H1 (cell line): ENCODE data around the gene CTF1. TPM values are rescaled to one million over a fixed set of nuclear protein-coding genes. Genes with fewer than 3 reads are reported as not detected.

Experiments used
- CTCF ChIA-PET: fragments of 300-600 bp; sonication (Branson Sonifier 250); formaldehyde crosslinking; loops from one replicate; lab custom pipeline; 2021; ENCODE audit not compliant: partially characterized antibody; lab: Charles Lee
- POLR2A ChIA-PET: fragments of 300-600 bp; sonication (Branson Sonifier 250); formaldehyde crosslinking; loops from one replicate; lab custom pipeline; 2021; ENCODE audit warnings: inconsistent platforms; ENCODE audit not compliant: partially characterized antibody; lab: Charles Lee
- DNase-seq, 2 experiments: peaks; one replicate each; pipeline versions ENCODE4 v3.0.0 to v3.0.0-alpha.2; 2010 to 2022; ENCODE audit warnings: low spot score in 2 of 2, low read depth in 1 of 2, mixed read lengths in 1 of 2
- FAIRE-seq: peaks from 2 replicates; lab custom pipeline; 2011; peaks lifted over from hg19 to GRCh38; lab: Jason Lieb, UNC
- H2AFZ ChIP-seq: 2 replicates; pipeline ENCODE4 v1.8.1; 2012; ENCODE audit warnings: low read length, inconsistent platforms
- H2AK5ac ChIP-seq: 2 replicates; pipeline ENCODE4 v1.6.1; 2013; ENCODE audit warnings: low read depth, low read length
- H2BK120ac ChIP-seq: replicated peaks from 2 replicates; pipeline ENCODE3; 2013; ENCODE audit warnings: low read depth, low read length, inconsistent platforms
- H2BK12ac ChIP-seq: 2 replicates; pipeline ENCODE4 v1.6.1; 2013; ENCODE audit warnings: low read depth, low read length
- H2BK15ac ChIP-seq: 2 replicates; pipeline ENCODE4 v1.6.1; 2013; ENCODE audit warnings: low read length
- H2BK20ac ChIP-seq: 2 replicates; pipeline ENCODE4 v1.6.1; 2013; ENCODE audit warnings: low read length
- H2BK5ac ChIP-seq: 2 replicates; pipeline ENCODE4 v1.6.1; 2013; ENCODE audit warnings: low read depth, low read length
- H3K14ac ChIP-seq: 2 replicates; pipeline ENCODE4 v1.6.1; 2013; ENCODE audit warnings: inconsistent platforms; ENCODE audit not compliant: insufficient read length
- H3K18ac ChIP-seq: 2 replicates; pipeline ENCODE4 v1.6.1; 2013; ENCODE audit warnings: low read length; ENCODE audit errors: extremely low read depth
- H3K23ac ChIP-seq: 2 replicates; pipeline ENCODE4 v1.6.1; 2013; ENCODE audit warnings: inconsistent platforms; ENCODE audit not compliant: insufficient read length
- H3K23me2 ChIP-seq: 2 replicates; pipeline ENCODE4 v1.6.1; 2013; ENCODE audit warnings: low read depth, low read length
- H3K27ac ChIP-seq: 2 replicates; pipeline ENCODE4 v1.6.1; 2011; ENCODE audit warnings: low read depth, low read length, inconsistent platforms
- H3K27me3 ChIP-seq, 4 experiments: replicated peaks in 1 of 4; 1 replicate in 1 of 4; 2 replicates in 3 of 4; pipeline versions ENCODE4 v1.6.1 to v1.8.1; 2011 to 2013; ENCODE audit warnings: low read length in 3 of 4, mild to moderate bottlenecking in 3 of 4, inconsistent platforms in 2 of 4, mixed read lengths in 2 of 4, moderate library complexity in 1 of 4; ENCODE audit not compliant: control insufficient read depth in 3 of 4, insufficient read depth in 3 of 4; ENCODE audit errors: extremely low read depth in 1 of 4
- H3K36me3 ChIP-seq, 4 experiments: 2 replicates each; pipeline versions ENCODE4 v1.6.1 to v1.8.1; 2011 to 2013; ENCODE audit warnings: mild to moderate bottlenecking in 4 of 4, low read length in 3 of 4, moderate library complexity in 2 of 4, control low read depth in 1 of 4, inconsistent platforms in 1 of 4; ENCODE audit not compliant: insufficient read depth in 4 of 4, control insufficient read depth in 2 of 4
- H3K4ac ChIP-seq: replicated peaks from 2 replicates; pipeline ENCODE3; 2013; ENCODE audit warnings: low read length, low read depth, mixed read lengths, inconsistent platforms; ENCODE audit not compliant: insufficient read length
- H3K4me1 ChIP-seq, 4 experiments: replicated peaks in 1 of 4; 1 replicate in 1 of 4; 2 replicates in 3 of 4; pipeline versions ENCODE4 v1.6.1 to v1.8.1; 2011 to 2013; ENCODE audit warnings: low read length in 3 of 4, inconsistent platforms in 2 of 4, mixed read lengths in 1 of 4; ENCODE audit not compliant: insufficient read depth in 4 of 4, control insufficient read depth in 3 of 4
- H3K4me2 ChIP-seq, 2 experiments: 2 replicates each; pipeline versions ENCODE4 v1.6.1 to v1.8.1; 2011 to 2013; ENCODE audit warnings: low read depth in 2 of 2, low read length in 2 of 2, control low read depth in 1 of 2, inconsistent platforms in 1 of 2, mild to moderate bottlenecking in 1 of 2; ENCODE audit not compliant: insufficient read depth in 1 of 2
- H3K4me3 ChIP-seq, 4 experiments: fragments of 200-600, 300-600 bp in 1 of 4; sonication (generic), shearing (Covaris generic), sonication (Bioruptor Twin) in 1 of 4; 2 replicates each; pipeline versions ENCODE4 v1.5.1 to v1.8.1; 2011 to 2016; ENCODE audit warnings: low read length in 4 of 4, low read depth in 3 of 4, control low read depth in 2 of 4, inconsistent platforms in 2 of 4, mild to moderate bottlenecking in 2 of 4, mixed read lengths in 1 of 4, moderate library complexity in 1 of 4; ENCODE audit not compliant: insufficient read depth in 2 of 4; ENCODE audit errors: extremely low read depth in 1 of 4
- H3K56ac ChIP-seq: replicated peaks from 2 replicates; pipeline ENCODE3; 2013; ENCODE audit warnings: low read depth, mild to moderate bottlenecking, mixed read lengths, low read length, inconsistent platforms; ENCODE audit not compliant: insufficient read length
- H3K79me1 ChIP-seq: 2 replicates; pipeline ENCODE4 v1.6.1; 2013; ENCODE audit warnings: low read depth, low read length, control low read depth
- H3K79me2 ChIP-seq, 2 experiments: 2 replicates each; pipeline versions ENCODE4 v1.6.1 to v1.8.1; 2012 to 2013; ENCODE audit warnings: low read length in 2 of 2, mild to moderate bottlenecking in 2 of 2, inconsistent platforms in 1 of 2; ENCODE audit not compliant: insufficient read depth in 2 of 2, control insufficient read depth in 1 of 2
- H3K9ac ChIP-seq, 4 experiments: replicated peaks in 1 of 4; 1 replicate in 1 of 4; 2 replicates in 3 of 4; pipeline versions ENCODE4 v1.6.1 to v1.8.1; 2011 to 2013; ENCODE audit warnings: low read depth in 3 of 4, low read length in 3 of 4, control low read depth in 2 of 4, mild to moderate bottlenecking in 2 of 4, moderate library complexity in 2 of 4, inconsistent platforms in 1 of 4; ENCODE audit errors: extremely low read depth in 1 of 4
- H3K9me3 ChIP-seq, 2 experiments: 2 replicates each; pipeline versions ENCODE4 v1.6.1 to v1.8.1; 2012 to 2013; ENCODE audit warnings: mild to moderate bottlenecking in 2 of 2, moderate library complexity in 2 of 2, control low read depth in 1 of 2, inconsistent platforms in 1 of 2, low read depth in 1 of 2, low read length in 1 of 2, mixed read lengths in 1 of 2; ENCODE audit not compliant: insufficient read depth in 2 of 2
- H4K20me1 ChIP-seq, 2 experiments: replicated peaks in 1 of 2; 2 replicates each; pipeline versions ENCODE3 to v1.8.1; 2011 to 2013; ENCODE audit warnings: inconsistent platforms in 2 of 2, low read length in 2 of 2, mild to moderate bottlenecking in 1 of 2; ENCODE audit not compliant: insufficient read depth in 2 of 2, control insufficient read depth in 1 of 2
- H4K5ac ChIP-seq: 2 replicates; pipeline ENCODE4 v1.6.1; 2013; ENCODE audit warnings: low read length, low read depth, mixed read lengths, inconsistent platforms; ENCODE audit not compliant: insufficient read length
- H4K8ac ChIP-seq: 2 replicates; pipeline ENCODE4 v1.8.0; 2013; ENCODE audit warnings: mild to moderate bottlenecking, moderate library complexity, low read length, inconsistent platforms; ENCODE audit not compliant: insufficient read depth; ENCODE audit errors: extremely low read depth
- H4K91ac ChIP-seq: replicated peaks from 2 replicates; pipeline ENCODE3; 2013; ENCODE audit warnings: low read length, mixed read lengths, inconsistent platforms; ENCODE audit not compliant: insufficient read length
- ASH2L ChIP-seq: fragments of 200-600, 300-600 bp; sonication (generic); IDR thresholded peaks from one replicate; pipeline ENCODE4 v1.7.1; 2017; ENCODE audit warnings: low read length
- KDM4A ChIP-seq: IDR thresholded peaks from one replicate; pipeline ENCODE4 v1.7.1; 2012; ENCODE audit warnings: low read depth, mild to moderate bottlenecking, moderate library complexity, low read length, inconsistent platforms; ENCODE audit not compliant: severe bottlenecking
- NRF1 ChIP-seq: IDR thresholded peaks from 2 replicates; pipeline ENCODE4 v1.6.1; 2011; ENCODE audit warnings: mild to moderate bottlenecking, low read depth, low read length, improper control_type of control experiment
- PHF8 ChIP-seq: fragments of 200-600 bp; sonication (generic); conservative IDR thresholded peaks from 2 replicates; pipeline ENCODE4 v1.7.1; 2012; ENCODE audit warnings: low read depth, mild to moderate bottlenecking, inconsistent platforms, low read length, moderate library complexity
- POLR2A ChIP-seq, 2 experiments: IDR thresholded peaks; 1 replicate in 1 of 2; 2 replicates in 1 of 2; pipeline ENCODE4 v1.6.1; 2011; ENCODE audit warnings: low read depth in 2 of 2, low read length in 2 of 2, mild to moderate bottlenecking in 2 of 2; ENCODE audit errors: control extremely low read depth in 1 of 2
- SAP30 ChIP-seq: fragments of 300-600 bp; sonication (generic); IDR thresholded peaks from 2 replicates; pipeline ENCODE4 v1.7.1; 2012; ENCODE audit warnings: low read length, moderate library complexity, mild to moderate bottlenecking, inconsistent platforms; ENCODE audit not compliant: insufficient read depth, insufficient replicate concordance
- SIN3A ChIP-seq, 2 experiments: IDR thresholded peaks in 1 of 2; conservative IDR thresholded peaks in 1 of 2; 2 replicates each; pipeline ENCODE4 v1.6.1; 2011 to 2012; ENCODE audit warnings: low read length in 2 of 2, improper control_type of control experiment in 1 of 2, low read depth in 1 of 2, mild to moderate bottlenecking in 1 of 2
- SIRT6 ChIP-seq: IDR thresholded peaks from one replicate; pipeline ENCODE4 v1.7.1; 2012; ENCODE audit warnings: low read length, inconsistent platforms
- SIX5 ChIP-seq: IDR thresholded peaks from 2 replicates; pipeline ENCODE4 v1.6.1; 2011; ENCODE audit warnings: mild to moderate bottlenecking, low read depth, low read length
- SP1 ChIP-seq: IDR thresholded peaks from 2 replicates; pipeline ENCODE4 v1.6.1; 2011; ENCODE audit warnings: low read depth, low read length
- YY1 ChIP-seq: IDR thresholded peaks from 2 replicates; pipeline ENCODE4 v1.6.1; 2011; ENCODE audit warnings: low read depth, mild to moderate bottlenecking, low read length
- WGBS, 2 experiments: shearing (Covaris generic) in 1 of 2; methylation state at CpG; one replicate each; pipeline versions ENCODE4 v1.1.6 to v1.1.7; 2013 to 2015; ENCODE audit warnings: low lambda C conversion rate in 2 of 2, mixed read lengths in 2 of 2, inconsistent platforms in 1 of 2, low coverage in 1 of 2, missing lambda C conversion rate in 1 of 2; ENCODE audit not compliant: insufficient replicate concordance in 2 of 2, insufficient coverage in 1 of 2, insufficient read length in 1 of 2; ENCODE audit errors: extremely low coverage in 1 of 2, missing lambda C conversion rate in 1 of 2; 5-methylcytosine and 5-hydroxymethylcytosine counted together
- polyA plus RNA-seq, 7 experiments: library from polyadenylated mRNA; depleted of rRNA in 3 of 7; stranded (reverse) in 5 of 7; unstranded in 2 of 7; fragments of >200 nt in 5 of 7; fragments of 200-250 nt in 2 of 7; gene quantifications; 1 replicate in 5 of 7; 2 replicates in 1 of 7; 4 replicates in 1 of 7; pipeline versions ENCODE4 v1.2.1 to v1.2.3, GENCODE V29; 2011 to 2013; ENCODE audit warnings: missing spikeins in 2 of 7, mixed read lengths in 2 of 7
- total RNA-seq: library from RNA; stranded (reverse); fragmentation: NEBNext Ultra II Directional; extraction: Animal tissue kit (Norgen Biotek cat#: 25700); gene quantifications from 2 replicates; pipeline ENCODE4 v1.2.1, GENCODE V29; 2021
- TF ChIP-seq, protein P1 (sequence below): IDR thresholded peaks from 2 replicates; pipeline ENCODE4 v1.6.1; 2011; ENCODE audit warnings: low read depth, mild to moderate bottlenecking, low read length; ENCODE audit not compliant: insufficient read depth

The CTF1 gene
- total and polyA plus RNA-seq, 2 of the 8 experiments (the other 6 are each of a cell fraction or from before 2014, with no cell fraction given) = 0.97 to 3.4 TPM

DNA sequence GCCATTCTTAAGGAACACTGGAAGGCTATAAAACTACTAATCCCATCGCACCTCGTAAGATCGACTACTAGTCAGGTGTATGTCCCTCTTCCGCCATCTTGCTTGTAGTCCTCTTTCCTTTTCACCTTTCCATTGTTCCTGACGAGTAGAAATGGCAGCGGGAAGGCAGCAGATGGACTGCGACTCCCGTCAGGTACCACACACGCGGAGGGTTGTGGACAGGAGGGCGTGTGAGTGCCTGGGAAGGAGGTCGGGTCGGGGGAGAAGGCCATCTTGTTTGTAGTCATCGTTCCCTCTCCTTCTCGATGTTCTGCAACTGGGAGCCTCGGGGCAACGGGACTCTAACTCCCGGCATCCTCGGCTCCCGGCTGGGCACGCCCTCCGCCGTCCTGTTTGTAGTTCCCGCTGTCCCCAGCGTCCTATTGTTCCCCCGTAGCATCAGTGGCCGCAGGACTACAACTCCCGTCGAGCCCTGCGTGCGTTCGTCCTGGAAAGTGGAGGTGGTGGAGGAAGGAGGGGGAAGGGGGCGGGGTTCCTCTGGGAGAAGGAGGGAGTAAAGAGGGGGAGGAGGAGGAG lies 26.6 kb downstream of the CTF1 start:
- peak; percentile 94 for FAIRE-seq
- TF ChIP-seq NRF1 (no peak), ASH2L (peak; percentile 74), SIN3A (conservative IDR thresholded peaks at IDR 0.05 in 1 of 2, IDR thresholded peaks at IDR 0.05 in 1 of 2; ENCODE audit: low read depth in 1 of 2, low read length in 2 of 2) (peak in 1 of 2 experiments; percentile 76; a peak in 1 of 4 replicates), SP1 (peak; percentile 89), SIRT6 (no peak), YY1 (peak; percentile 95), SIX5 (peak; percentile 94), POLR2A (IDR thresholded peaks at IDR 0.05; ENCODE audit: control extremely low read depth in 1 of 2, low read depth in 2 of 2, low read length in 2 of 2) (peak; percentile 43 to 78), PHF8 (peak; percentile 58; the same call in 1 of the 2 replicates), SAP30 (peak; percentile 21), KDM4A (peak; percentile 40)
- TF ChIP-seq, protein P1, sequence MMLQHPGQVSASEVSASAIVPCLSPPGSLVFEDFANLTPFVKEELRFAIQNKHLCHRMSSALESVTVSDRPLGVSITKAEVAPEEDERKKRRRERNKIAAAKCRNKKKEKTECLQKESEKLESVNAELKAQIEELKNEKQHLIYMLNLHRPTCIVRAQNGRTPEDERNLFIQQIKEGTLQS = no peak

More for the DNA sequence above, 26.6 kb downstream of the CTF1 start:
- H2AK5ac ChIP-seq = no peak overlapping the region; the same call in 1 of the 2 replicates
- H3K36me3 ChIP-seq = peaks cover 0 to 2% (median 0%) of the 10 kb centered on the region in 4 experiments; a peak in 2 of 8 replicates
- peak overlapping the region; percentile 97; the same call in 1 of the 2 replicates for H2BK12ac ChIP-seq
- H2BK20ac ChIP-seq = no peak overlapping the region
- peak overlapping the region; percentile 87 for H3K56ac ChIP-seq
- peak; percentile 92 to 99 for DNase-seq
- peaks cover 8% of the 10 kb centered on the region; the same call in 1 of the 2 replicates for H3K23me2 ChIP-seq
- peak overlapping the region; percentile 96 for H4K91ac ChIP-seq
- H3K14ac ChIP-seq = no peak overlapping the region
- H3K9ac ChIP-seq = peak overlapping the region; percentile 37 to 94 (median 85)
- H2BK120ac ChIP-seq = no peak overlapping the region
- H3K23ac ChIP-seq = no peak overlapping the region
- H4K5ac ChIP-seq = peak overlapping the region; percentile 41
- peak overlapping the region; percentile 98; the same call in 1 of the 2 replicates for H4K8ac ChIP-seq
- peaks cover 0 to 9% (median 2%) of the 10 kb centered on the region in 4 experiments; a peak in 4 of 7 replicates for H3K4me1 ChIP-seq
- H3K4me3 ChIP-seq = peak overlapping the region; percentile 57 to 88 (median 84)
- no peak overlapping the region for H3K4ac ChIP-seq
- H3K27ac ChIP-seq = peak overlapping the region; percentile 98
- WGBS, 2 experiments = 2% methylated on average over 28 of the region's 33 CpGs; no CpG with 5 or more reads in 1 of the 2 experiments
- peak overlapping the region; percentile 55 to 70 for H3K4me2 ChIP-seq
- H3K79me1 ChIP-seq = peaks cover 4% of the 10 kb centered on the region
- peak overlapping the region; percentile 73 for H2AFZ ChIP-seq
- H4K20me1 ChIP-seq = peaks cover 2 to 3% of the 10 kb centered on the region in 2 experiments
- H3K79me2 ChIP-seq = peaks cover 0 to 10% of the 10 kb centered on the region in 2 experiments; a peak in 2 of 4 replicates
- peak overlapping the region; percentile 99 for H2BK5ac ChIP-seq
- H2BK15ac ChIP-seq = no peak overlapping the region
- ChIA-PET CTCF (no interaction called here), POLR2A (interaction anchor here (0.6 to 8.2 kb wide), 10 partner anchors 14 to 148 kb away, joined by 3 to 105 read pairs (median 4); partner anchors contain the start of genes CTF1 and ORAI3)
- peak overlapping the region; percentile 85 for H3K18ac ChIP-seq
- no peaks in the 10 kb centered on the region for H3K27me3 ChIP-seq
- H3K9me3 ChIP-seq = no peaks in the 10 kb centered on the region
